WTC11 (cell line): ENCODE measurements around the gene UNC13C. TPM values are rescaled to one million over a fixed set of nuclear protein-coding genes. Genes with fewer than 3 reads are reported as not detected.

Experiments
- ATAC-seq: fragments of 200-7000 bp; cut with Tn5 transposase; 2 replicates; pipeline ENCODE4 v1.10.0; 2021; ENCODE audit warnings: mild to moderate bottlenecking, moderate library complexity
- CTCF ChIA-PET: fragments of 300-600 bp; sonication (Branson Sonifier 250); formaldehyde crosslinking; loops from one replicate; lab custom pipeline; 2021; ENCODE audit warnings: antibody characterized with exemption; lab: Charles Lee
- POLR2A ChIA-PET: fragments of 350-600 bp; sonication (Branson Sonifier 250); formaldehyde crosslinking; loops from one replicate; lab custom pipeline; 2021; ENCODE audit warnings: antibody characterized with exemption; lab: Charles Lee
- DNase-seq: peaks from one replicate; pipeline ENCODE4 v3.0.0; 2021; ENCODE audit warnings: low spot score
- H3K27ac Mint-ChIP-seq: 2 replicates; pipeline ENCODE4 v1.8.0; 2021; ENCODE audit warnings: mixed read lengths
- H3K27me3 Mint-ChIP-seq: 2 replicates; pipeline ENCODE4 v1.8.0; 2021; ENCODE audit warnings: low read depth, mild to moderate bottlenecking, moderate library complexity, mixed read lengths
- H3K36me3 Mint-ChIP-seq: 2 replicates; pipeline ENCODE4 v1.8.0; 2021; ENCODE audit warnings: mixed read lengths
- H3K4me1 Mint-ChIP-seq: 2 replicates; pipeline ENCODE4 v1.8.0; 2022; ENCODE audit warnings: mixed read lengths
- H3K4me3 Mint-ChIP-seq: 2 replicates; pipeline ENCODE4 v1.8.0; 2021; ENCODE audit warnings: mild to moderate bottlenecking, moderate library complexity, mixed read lengths
- H3K9me3 Mint-ChIP-seq: 2 replicates; pipeline ENCODE4 v1.8.0; 2021; ENCODE audit warnings: mixed read lengths
- CBFB ChIP-seq: sonication (generic); formaldehyde crosslinking; IDR thresholded peaks from 2 replicates; pipeline ENCODE4 v1.8.1; 2022; ENCODE audit warnings: mild to moderate bottlenecking, low read depth, missing genetic modification reagents
- ESRRA ChIP-seq: sonication (generic); formaldehyde crosslinking; IDR thresholded peaks from 2 replicates; pipeline ENCODE4 v1.8.1; 2022; ENCODE audit warnings: mild to moderate bottlenecking, missing genetic modification reagents, borderline replicate concordance
- FOXJ3 ChIP-seq: sonication (generic); formaldehyde crosslinking; IDR thresholded peaks from 2 replicates; pipeline ENCODE4 v1.9.0; 2021; ENCODE audit warnings: missing genetic modification reagents, mild to moderate bottlenecking, borderline replicate concordance
- FOXP1 ChIP-seq: sonication (generic); formaldehyde crosslinking; IDR thresholded peaks from 2 replicates; pipeline ENCODE4 v1.8.0; 2022; ENCODE audit warnings: missing genetic modification reagents, mild to moderate bottlenecking, moderate library complexity, borderline replicate concordance
- HMGA2 ChIP-seq: fragments of 250-450 bp; sonication (Bioruptor Pico); IDR thresholded peaks from 2 replicates; pipeline ENCODE4 v1.4.0; 2021; ENCODE audit warnings: mild to moderate bottlenecking, moderate library complexity
- HMGXB4 ChIP-seq: sonication (generic); formaldehyde crosslinking; IDR thresholded peaks from 2 replicates; pipeline ENCODE4 v1.8.1; 2023; ENCODE audit warnings: mild to moderate bottlenecking, moderate library complexity, missing genetic modification reagents
- IRF1 ChIP-seq: sonication (generic); formaldehyde crosslinking; IDR thresholded peaks from 2 replicates; pipeline ENCODE4 v1.8.0; 2023; ENCODE audit warnings: missing genetic modification reagents
- MAX ChIP-seq: sonication (generic); formaldehyde crosslinking; IDR thresholded peaks from 2 replicates; pipeline ENCODE4 v1.8.0; 2022; ENCODE audit warnings: mild to moderate bottlenecking, missing genetic modification reagents
- NR1H2 ChIP-seq: sonication (generic); formaldehyde crosslinking; IDR thresholded peaks from 2 replicates; pipeline ENCODE4 v1.9.0; 2021; ENCODE audit warnings: mild to moderate bottlenecking, moderate library complexity, missing genetic modification reagents
- PRRX2 ChIP-seq: fragments of 250-450 bp; sonication (Bioruptor Pico); IDR thresholded peaks from 2 replicates; pipeline ENCODE4 v1.8.0; 2021; ENCODE audit warnings: mild to moderate bottlenecking
- SOX15 ChIP-seq: fragments of 250-450 bp; sonication (Bioruptor Pico); IDR thresholded peaks from 2 replicates; pipeline ENCODE4 v1.9.0; 2021; ENCODE audit warnings: mild to moderate bottlenecking
- STAT6 ChIP-seq: sonication (generic); formaldehyde crosslinking; conservative IDR thresholded peaks from 2 replicates; pipeline ENCODE4 v1.8.1; 2023; ENCODE audit warnings: mild to moderate bottlenecking, low read depth, missing genetic modification reagents, moderate library complexity
- ZBTB21 ChIP-seq: sonication (generic); formaldehyde crosslinking; IDR thresholded peaks from 2 replicates; pipeline ENCODE4 v1.8.1; 2023; ENCODE audit warnings: mild to moderate bottlenecking, missing genetic modification reagents, borderline replicate concordance
- ZNF121 ChIP-seq: sonication (generic); formaldehyde crosslinking; IDR thresholded peaks from 2 replicates; pipeline ENCODE4 v1.8.0; 2023; ENCODE audit warnings: missing genetic modification reagents
- ZNF232 ChIP-seq: sonication (generic); formaldehyde crosslinking; IDR thresholded peaks from 2 replicates; pipeline ENCODE4 v1.8.0; 2022; ENCODE audit warnings: mild to moderate bottlenecking, missing genetic modification reagents
- ZNF396 ChIP-seq: fragments of 250-450 bp; sonication (Bioruptor Pico); IDR thresholded peaks from 2 replicates; pipeline ENCODE4 v1.8.0; 2021; ENCODE audit warnings: mild to moderate bottlenecking, moderate library complexity, borderline replicate concordance
- ZNF416 ChIP-seq: fragments of 250-450 bp; sonication (Bioruptor Pico); IDR thresholded peaks from 2 replicates; pipeline ENCODE4 v1.9.0; 2021; ENCODE audit warnings: mild to moderate bottlenecking, inconsistent platforms
- ZNF423 ChIP-seq: fragments of 250-450 bp; sonication (Bioruptor Pico); IDR thresholded peaks from 2 replicates; pipeline ENCODE4 v2.1.2; 2022; ENCODE audit warnings: mild to moderate bottlenecking, moderate library complexity
- total RNA-seq: library from RNA; stranded (reverse); gene quantifications from 3 replicates; pipeline ENCODE4 v1.2.3, GENCODE V29; 2021
- TF ChIP-seq, protein P1 (sequence below): fragments of 250-450 bp; sonication (Bioruptor Pico); IDR thresholded peaks from 2 replicates; pipeline ENCODE4 v1.9.0; 2021; ENCODE audit warnings: moderate library complexity, mild to moderate bottlenecking, inconsistent platforms, borderline replicate concordance
- TF ChIP-seq, protein P2 (sequence below): sonication (generic); formaldehyde crosslinking; IDR thresholded peaks from 2 replicates; pipeline ENCODE4 v1.8.1; 2023; ENCODE audit warnings: mild to moderate bottlenecking, missing genetic modification reagents, borderline replicate concordance
- TF ChIP-seq, protein P3 (sequence below): fragments of 250-450 bp; sonication (Bioruptor Pico); IDR thresholded peaks from 2 replicates; pipeline ENCODE4 v1.9.0; 2021; ENCODE audit warnings: mild to moderate bottlenecking

The UNC13C gene
- total RNA-seq, 1 experiment from 2014 or later: 0.07 TPM

- TF ChIP-seq MAX (CRISPR knock-in tag): no peak
Observed at GRCh38 chr15:54149115-54149531, 170.9 kb downstream of the UNC13C start (continued).

DNA sequence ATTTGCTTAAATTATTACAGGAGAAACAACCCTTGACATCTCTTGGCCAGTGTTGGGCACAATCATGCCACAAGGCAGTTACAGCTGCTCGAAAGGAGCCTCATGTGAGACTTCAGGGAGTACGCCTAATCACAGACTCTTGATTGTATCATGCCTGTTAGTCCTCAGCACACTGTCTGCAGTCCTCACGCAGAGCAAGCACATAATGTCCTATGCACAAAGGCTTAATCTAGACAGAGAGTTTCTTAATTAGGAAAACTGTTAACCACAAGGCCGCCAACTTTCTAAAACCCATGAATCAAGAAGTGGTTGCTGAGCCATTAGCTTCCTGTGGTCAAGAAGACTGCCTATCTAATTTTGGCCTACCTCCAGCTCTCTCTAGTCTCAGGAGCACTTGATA is 172.0 kb downstream of the UNC13C start:
- Mint-ChIP-seq H3K27ac (no peak overlapping the region), H3K4me1 (no peaks in the 10 kb centered on the region), H3K27me3 (no peaks in the 10 kb centered on the region), H3K4me3 (no peak overlapping the region), H3K9me3 (no peaks in the 10 kb centered on the region), H3K36me3 (no peaks in the 10 kb centered on the region)
- ChIA-PET CTCF (no interaction called here), POLR2A (no interaction called here)
- TF ChIP-seq, protein P1, sequence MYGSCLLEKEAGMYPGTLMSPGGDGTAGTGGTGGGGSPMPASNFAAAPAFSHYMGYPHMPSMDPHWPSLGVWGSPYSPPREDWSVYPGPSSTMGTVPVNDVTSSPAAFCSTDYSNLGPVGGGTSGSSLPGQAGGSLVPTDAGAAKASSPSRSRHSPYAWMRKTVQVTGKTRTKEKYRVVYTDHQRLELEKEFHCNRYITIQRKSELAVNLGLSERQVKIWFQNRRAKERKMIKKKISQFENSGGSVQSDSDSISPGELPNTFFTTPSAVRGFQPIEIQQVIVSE (CRISPR knock-in tag): no peak
- TF ChIP-seq IRF1 (CRISPR knock-in tag) (no peak), NR1H2 (no peak), STAT6 (CRISPR knock-in tag) (no peak), FOXP1 (CRISPR knock-in tag) (no peak), ZNF416 (no peak), HMGA2 (no peak), HMGXB4 (CRISPR knock-in tag) (no peak), ZNF232 (CRISPR knock-in tag) (no peak), PRRX2 (no peak), SOX15 (CRISPR knock-in tag) (no peak), ESRRA (CRISPR knock-in tag) (no peak), ZNF121 (CRISPR knock-in tag) (no peak), ZNF423 (CRISPR knock-in tag) (no peak), FOXJ3 (no peak), ZBTB21 (CRISPR knock-in tag) (no peak), CBFB (no peak), ZNF396 (CRISPR knock-in tag) (no peak)
- TF ChIP-seq, protein P2, sequence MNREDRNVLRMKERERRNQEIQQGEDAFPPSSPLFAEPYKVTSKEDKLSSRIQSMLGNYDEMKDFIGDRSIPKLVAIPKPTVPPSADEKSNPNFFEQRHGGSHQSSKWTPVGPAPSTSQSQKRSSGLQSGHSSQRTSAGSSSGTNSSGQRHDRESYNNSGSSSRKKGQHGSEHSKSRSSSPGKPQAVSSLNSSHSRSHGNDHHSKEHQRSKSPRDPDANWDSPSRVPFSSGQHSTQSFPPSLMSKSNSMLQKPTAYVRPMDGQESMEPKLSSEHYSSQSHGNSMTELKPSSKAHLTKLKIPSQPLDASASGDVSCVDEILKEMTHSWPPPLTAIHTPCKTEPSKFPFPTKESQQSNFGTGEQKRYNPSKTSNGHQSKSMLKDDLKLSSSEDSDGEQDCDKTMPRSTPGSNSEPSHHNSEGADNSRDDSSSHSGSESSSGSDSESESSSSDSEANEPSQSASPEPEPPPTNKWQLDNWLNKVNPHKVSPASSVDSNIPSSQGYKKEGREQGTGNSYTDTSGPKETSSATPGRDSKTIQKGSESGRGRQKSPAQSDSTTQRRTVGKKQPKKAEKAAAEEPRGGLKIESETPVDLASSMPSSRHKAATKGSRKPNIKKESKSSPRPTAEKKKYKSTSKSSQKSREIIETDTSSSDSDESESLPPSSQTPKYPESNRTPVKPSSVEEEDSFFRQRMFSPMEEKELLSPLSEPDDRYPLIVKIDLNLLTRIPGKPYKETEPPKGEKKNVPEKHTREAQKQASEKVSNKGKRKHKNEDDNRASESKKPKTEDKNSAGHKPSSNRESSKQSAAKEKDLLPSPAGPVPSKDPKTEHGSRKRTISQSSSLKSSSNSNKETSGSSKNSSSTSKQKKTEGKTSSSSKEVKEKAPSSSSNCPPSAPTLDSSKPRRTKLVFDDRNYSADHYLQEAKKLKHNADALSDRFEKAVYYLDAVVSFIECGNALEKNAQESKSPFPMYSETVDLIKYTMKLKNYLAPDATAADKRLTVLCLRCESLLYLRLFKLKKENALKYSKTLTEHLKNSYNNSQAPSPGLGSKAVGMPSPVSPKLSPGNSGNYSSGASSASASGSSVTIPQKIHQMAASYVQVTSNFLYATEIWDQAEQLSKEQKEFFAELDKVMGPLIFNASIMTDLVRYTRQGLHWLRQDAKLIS: no peak
- TF ChIP-seq, protein P3, sequence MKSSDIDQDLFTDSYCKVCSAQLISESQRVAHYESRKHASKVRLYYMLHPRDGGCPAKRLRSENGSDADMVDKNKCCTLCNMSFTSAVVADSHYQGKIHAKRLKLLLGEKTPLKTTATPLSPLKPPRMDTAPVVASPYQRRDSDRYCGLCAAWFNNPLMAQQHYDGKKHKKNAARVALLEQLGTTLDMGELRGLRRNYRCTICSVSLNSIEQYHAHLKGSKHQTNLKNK (CRISPR knock-in tag): no peak
- DNase-seq: no peak
- no peak for ATAC-seq
